IPS-20b (cell line): Measurements from ENCODE around the gene TUT1.
"Not testable (repeated sequence)": the region's sequence is repeated elsewhere in the genome, so short reads cannot be mapped to it uniquely, and the experiment has no call there.

Source experiments
- H3K27ac ChIP-seq: one replicate; pipeline ENCODE4 v1.5.1; 2013; ENCODE audit warnings: low read length
- H3K27me3 ChIP-seq: 2 replicates; pipeline ENCODE4 v1.6.1; 2013; ENCODE audit warnings: mild to moderate bottlenecking, low read length, inconsistent platforms; ENCODE audit not compliant: insufficient read depth
- H3K36me3 ChIP-seq: 2 replicates; pipeline ENCODE4 v1.6.1; 2013; ENCODE audit warnings: low read depth, mild to moderate bottlenecking, inconsistent platforms, low read length, moderate library complexity; ENCODE audit not compliant: insufficient read depth
- H3K4me1 ChIP-seq: 2 replicates; pipeline ENCODE4 v1.6.1; 2013; ENCODE audit warnings: mild to moderate bottlenecking, control low read depth, inconsistent platforms, low read length, moderate library complexity; ENCODE audit not compliant: insufficient read depth
- H3K4me3 ChIP-seq: 2 replicates; pipeline ENCODE4 v1.5.1; 2013; ENCODE audit warnings: mild to moderate bottlenecking, low read length, inconsistent platforms
- H3K9ac ChIP-seq: 2 replicates; pipeline ENCODE4 v1.6.1; 2013; ENCODE audit warnings: low read depth, mild to moderate bottlenecking, inconsistent platforms, low read length, moderate library complexity
- H3K9me3 ChIP-seq: 2 replicates; pipeline ENCODE4 v1.6.1; 2013; ENCODE audit warnings: mild to moderate bottlenecking, low read depth, low read length, inconsistent platforms; ENCODE audit not compliant: insufficient read depth

The TUT1 gene

DNA sequence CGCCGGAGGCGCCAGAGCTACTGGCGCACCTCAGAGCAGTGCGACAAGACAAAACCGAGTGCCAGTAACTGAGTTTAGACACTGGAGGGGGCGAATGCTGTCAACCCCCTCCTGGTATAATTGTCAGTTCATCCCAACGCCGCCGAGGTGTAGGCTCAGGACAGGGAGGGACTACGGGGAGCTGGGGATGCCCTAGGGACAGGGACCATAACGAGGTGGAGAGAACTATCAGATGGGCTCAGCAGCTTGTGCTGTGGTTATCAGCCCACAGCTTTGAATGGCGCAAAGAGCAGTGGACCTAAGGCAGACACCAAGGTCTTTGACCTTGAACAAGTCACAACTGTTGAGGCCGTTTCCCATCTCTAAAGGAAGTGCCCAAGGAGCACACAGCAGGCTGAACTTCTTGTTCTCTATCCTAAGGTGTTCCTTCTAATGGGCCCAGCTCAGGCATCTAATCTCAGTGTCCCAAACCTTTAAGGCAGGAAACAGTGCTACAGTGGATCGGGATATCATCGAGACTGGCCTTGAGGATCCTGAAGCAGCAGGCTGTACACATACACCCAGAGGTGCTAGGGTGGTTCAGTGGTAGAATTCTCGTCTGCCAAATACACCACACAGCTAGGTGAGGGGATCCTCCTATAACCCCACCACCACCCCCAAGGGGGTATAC is 958 bp upstream of the TUT1 start:
- no peaks in the 10 kb centered on the region for H3K9me3 ChIP-seq
- H3K36me3 ChIP-seq, result peaks cover 64% of the 10 kb centered on the region
- peak overlapping the region; percentile 89 for H3K9ac ChIP-seq
- H3K27me3 ChIP-seq, result no peaks in the 10 kb centered on the region
- peak overlapping the region; percentile 68 for H3K27ac ChIP-seq
- H3K4me1 ChIP-seq, result peaks cover 5% of the 10 kb centered on the region
- peak overlapping the region; percentile 79 for H3K4me3 ChIP-seq

DNA sequence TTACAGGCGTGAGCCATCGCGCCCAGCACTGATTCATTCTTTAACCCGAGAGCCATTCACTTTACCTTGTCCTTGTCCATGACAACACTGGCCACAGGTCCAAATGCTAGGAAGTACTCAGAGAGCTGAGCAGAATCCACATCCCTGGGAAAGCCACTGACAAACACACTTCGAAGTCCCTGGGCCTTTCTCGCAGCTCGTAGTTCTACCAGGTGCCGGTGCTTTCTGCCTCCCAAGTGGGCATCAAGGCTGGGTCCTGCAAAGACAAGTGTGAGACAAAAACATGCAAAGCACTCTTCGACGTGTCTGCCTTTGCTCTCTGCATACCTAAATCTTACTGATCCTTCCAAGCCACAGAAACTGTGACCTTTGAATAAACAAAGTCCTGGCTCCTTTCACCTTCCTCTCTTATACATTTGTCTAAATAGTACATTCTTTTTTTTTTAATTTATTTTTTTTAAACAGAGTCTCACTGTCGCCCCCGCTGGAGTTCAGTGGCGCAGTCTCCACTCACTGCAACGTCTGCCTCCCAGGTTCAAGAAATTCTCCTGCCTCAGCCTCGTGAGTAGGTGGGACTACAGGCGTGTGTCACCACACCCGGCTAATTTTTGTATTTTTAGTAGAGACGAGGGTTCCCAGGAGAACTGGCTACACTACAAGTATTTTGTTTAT is 2.2 kb downstream of the TUT1 start:
- H3K9ac ChIP-seq, result no peak overlapping the region
- no peaks in the 10 kb centered on the region for H3K27me3 ChIP-seq
- no peak overlapping the region for H3K27ac ChIP-seq
- H3K9me3 ChIP-seq, result no peaks in the 10 kb centered on the region
- H3K4me3 ChIP-seq, result no peak overlapping the region
- H3K4me1 ChIP-seq, result peaks cover 5% of the 10 kb centered on the region
- H3K36me3 ChIP-seq, result peaks cover 46% of the 10 kb centered on the region

DNA sequence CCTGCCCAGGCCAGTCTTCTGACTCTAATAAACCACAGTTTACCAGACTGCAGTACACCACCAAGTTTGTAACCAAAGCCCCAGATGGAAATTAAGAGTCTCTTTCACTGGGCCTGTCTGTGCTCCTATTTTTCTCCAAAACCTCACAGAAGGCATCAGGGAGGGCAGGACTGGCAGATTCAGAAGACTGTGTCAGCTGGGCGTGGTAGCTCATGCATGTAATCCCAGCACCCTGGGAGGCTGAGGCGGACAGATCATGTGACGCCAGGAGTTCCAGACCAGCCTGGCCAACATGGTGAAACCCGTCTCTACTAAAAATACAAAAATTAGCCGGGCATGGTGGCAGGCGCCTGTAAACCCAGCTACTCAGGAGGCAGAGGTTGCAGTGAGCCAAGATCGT is 6.0 kb downstream of the TUT1 start:
- H3K9ac ChIP-seq, H3K9me3 ChIP-seq, H3K4me1 ChIP-seq, H3K4me3 ChIP-seq, H3K27ac ChIP-seq, H3K27me3 ChIP-seq: not testable (repeated sequence)
- peaks cover 51% of the 10 kb centered on the region for H3K36me3 ChIP-seq

DNA sequence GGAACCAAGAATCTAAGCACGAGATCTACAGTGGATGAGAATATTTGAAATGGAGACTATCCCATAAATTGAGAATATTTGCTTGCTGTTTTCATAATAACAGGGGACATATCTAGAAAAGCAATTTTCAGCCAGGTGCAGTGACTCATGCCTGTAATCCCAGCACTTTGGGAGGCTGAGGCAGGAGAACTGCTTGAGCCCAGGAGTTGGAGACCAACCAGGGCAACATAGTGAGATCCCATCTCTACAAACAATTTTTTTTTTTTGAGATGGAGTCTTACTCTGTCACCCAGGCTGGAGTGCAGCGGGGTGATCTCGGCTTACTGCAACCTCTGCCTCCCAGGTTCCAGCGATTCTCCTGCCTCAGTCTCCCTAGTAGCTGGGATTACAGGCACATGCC is 9.6 kb downstream of the TUT1 start:
- not testable (repeated sequence) for H3K27me3 ChIP-seq, H3K9me3 ChIP-seq, H3K27ac ChIP-seq, H3K4me1 ChIP-seq, H3K9ac ChIP-seq, H3K4me3 ChIP-seq
- peaks cover 61% of the 10 kb centered on the region for H3K36me3 ChIP-seq

DNA sequence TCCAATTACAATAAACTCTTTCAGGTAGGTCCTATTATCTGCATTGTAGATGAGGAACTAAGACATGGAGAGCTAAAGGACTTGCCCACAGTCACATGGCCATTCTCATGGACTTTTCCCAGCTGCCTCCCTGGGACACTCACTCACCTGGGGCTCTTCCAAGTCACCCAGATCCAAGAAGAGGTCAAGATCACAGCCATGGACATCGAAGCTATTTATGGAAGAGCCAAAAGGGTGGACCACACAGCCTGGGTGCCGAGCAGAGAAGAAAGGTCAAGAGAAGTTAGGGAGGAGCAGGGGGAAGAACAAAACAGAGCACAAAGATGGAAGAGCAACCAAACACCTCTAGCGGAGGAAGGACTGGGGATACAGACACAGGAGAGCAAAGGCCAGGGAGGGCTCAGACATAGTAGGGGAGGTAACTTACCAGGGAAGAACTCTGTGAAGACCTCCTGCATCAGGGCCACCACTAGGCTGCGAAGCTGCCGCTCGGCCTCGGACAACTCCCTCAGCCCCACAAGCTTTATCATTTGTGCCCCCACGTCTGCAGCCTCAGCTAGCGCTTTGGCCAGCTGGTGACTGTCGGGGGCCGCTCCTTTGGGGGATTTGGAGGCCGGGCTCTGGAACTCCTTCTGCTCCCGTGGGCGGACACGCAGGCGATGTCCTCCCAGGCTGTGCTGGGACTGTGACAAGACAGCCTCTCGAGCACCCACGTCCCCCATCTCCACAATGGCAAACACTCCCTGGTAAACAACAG is 10.2 kb downstream of the TUT1 start:
- Histone ChIP-seq H3K4me1 (no peaks in the 10 kb centered on the region), H3K27me3 (no peaks in the 10 kb centered on the region), H3K36me3 (peaks cover 64% of the 10 kb centered on the region), H3K9me3 (no peaks in the 10 kb centered on the region), H3K9ac (no peak overlapping the region), H3K4me3 (no peak overlapping the region), H3K27ac (no peak overlapping the region)

DNA sequence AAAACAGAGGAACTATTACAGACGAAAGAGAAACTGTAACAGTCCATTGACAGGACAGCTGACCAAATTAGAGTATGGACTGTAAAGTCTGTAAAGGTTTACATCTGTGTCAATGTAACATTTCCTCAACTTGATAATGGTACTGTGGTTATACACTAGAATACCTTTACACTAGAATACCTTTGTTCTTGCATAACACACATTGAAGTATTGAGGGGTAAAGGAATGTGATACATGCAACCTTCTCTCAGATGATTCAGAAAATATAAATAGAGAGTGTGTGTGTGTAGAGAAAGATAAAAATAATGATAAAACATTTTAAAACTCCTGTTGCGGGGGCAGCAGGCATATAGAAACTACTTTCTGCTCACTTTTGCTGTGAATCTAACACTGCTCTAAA is 12.1 kb downstream of the TUT1 start:
- Histone ChIP-seq H3K27me3 (no peaks in the 10 kb centered on the region), H3K4me3 (no peak overlapping the region), H3K9ac (no peak overlapping the region), H3K27ac (no peak overlapping the region), H3K36me3 (peaks cover 61% of the 10 kb centered on the region), H3K9me3 (no peaks in the 10 kb centered on the region), H3K4me1 (peaks cover 4% of the 10 kb centered on the region; the same call in 1 of the 2 replicates)

DNA sequence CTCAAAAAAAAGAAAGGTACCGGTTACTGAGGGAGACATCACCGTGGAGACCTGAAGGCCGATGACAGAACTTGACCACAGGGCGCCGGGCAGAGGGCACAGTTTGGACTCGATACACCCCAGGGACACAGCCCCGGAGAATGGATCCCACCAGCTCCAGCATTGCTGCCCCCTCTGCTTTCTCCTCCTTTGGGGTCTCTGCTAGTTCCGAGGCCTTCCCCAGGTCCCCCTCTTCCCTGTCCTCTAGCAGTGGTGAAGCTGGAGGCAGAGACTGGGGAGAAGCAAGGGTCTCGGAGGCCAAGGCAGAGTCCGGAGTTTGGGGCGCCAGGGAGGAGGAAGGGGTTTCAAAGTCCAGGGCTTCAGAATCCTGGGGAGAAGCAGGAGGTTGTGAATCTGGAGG is 12.8 kb downstream of the TUT1 start:
- Histone ChIP-seq H3K9ac (no peak overlapping the region), H3K27me3 (no peaks in the 10 kb centered on the region), H3K4me3 (no peak overlapping the region), H3K27ac (no peak overlapping the region), H3K36me3 (peaks cover 57% of the 10 kb centered on the region), H3K4me1 (peaks cover 4% of the 10 kb centered on the region; the same call in 1 of the 2 replicates), H3K9me3 (no peaks in the 10 kb centered on the region)

DNA sequence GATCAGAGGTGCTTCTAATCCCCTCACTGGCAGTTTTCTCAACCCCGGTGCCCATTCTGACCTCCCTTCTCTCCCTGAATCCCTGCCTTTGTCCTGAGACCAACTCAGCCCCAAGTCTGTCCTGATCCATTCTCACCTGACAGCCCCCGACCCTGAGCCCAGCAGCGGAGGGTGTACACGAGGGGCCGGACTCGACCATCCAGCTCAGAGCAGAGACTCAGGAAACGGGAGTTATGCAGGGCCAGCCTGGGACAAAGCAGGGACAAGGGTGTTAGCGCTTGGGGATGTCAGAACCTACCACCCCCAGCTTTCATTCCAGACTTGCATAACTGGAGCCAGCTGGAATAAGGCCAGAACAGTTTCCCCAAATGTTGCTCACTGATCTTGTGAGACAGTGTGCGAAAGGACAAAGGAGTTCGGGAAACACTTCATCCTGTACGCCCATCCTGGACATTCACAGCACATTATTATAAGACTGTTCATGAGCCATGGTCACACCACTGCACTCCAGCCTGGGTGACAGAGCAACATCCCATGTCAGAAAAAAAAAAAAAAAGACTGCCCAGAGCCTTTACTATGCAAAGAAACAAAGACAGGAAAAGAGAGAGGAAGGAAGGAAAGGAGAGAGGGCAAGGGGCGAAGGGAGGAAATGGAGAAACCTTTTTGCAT is 14.1 kb downstream of the TUT1 start:
- H3K9me3 ChIP-seq, result no peaks in the 10 kb centered on the region
- H3K4me3 ChIP-seq, result no peak overlapping the region
- H3K4me1 ChIP-seq, result peaks cover 8% of the 10 kb centered on the region; the same call in 1 of the 2 replicates
- peaks cover 60% of the 10 kb centered on the region for H3K36me3 ChIP-seq
- H3K27me3 ChIP-seq, result no peaks in the 10 kb centered on the region
- H3K9ac ChIP-seq, result no peak overlapping the region
- no peak overlapping the region for H3K27ac ChIP-seq

DNA sequence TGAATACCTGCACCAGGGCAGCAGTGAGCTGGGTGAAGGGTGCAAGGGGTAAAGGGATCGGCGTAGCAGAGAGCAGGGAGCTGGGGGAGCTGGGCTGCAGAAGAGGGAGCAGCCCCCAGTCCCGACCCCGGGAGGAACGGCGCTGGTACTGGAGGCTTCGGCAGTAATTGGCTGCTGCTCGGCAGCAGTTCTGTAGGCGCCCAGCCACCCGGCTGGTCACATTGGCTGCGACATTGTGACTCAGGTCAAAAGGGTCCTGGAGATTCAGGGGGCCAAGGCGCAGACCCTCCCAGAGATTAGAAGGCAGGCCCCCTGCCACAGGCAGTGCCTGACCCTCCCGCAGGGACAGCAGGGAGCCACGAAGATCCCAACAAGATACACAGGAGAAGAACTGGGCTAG is 15.5 kb downstream of the TUT1 start:
- H3K27ac ChIP-seq, result no peak overlapping the region
- H3K9ac ChIP-seq, result no peak overlapping the region
- peaks cover 61% of the 10 kb centered on the region for H3K36me3 ChIP-seq

DNA sequence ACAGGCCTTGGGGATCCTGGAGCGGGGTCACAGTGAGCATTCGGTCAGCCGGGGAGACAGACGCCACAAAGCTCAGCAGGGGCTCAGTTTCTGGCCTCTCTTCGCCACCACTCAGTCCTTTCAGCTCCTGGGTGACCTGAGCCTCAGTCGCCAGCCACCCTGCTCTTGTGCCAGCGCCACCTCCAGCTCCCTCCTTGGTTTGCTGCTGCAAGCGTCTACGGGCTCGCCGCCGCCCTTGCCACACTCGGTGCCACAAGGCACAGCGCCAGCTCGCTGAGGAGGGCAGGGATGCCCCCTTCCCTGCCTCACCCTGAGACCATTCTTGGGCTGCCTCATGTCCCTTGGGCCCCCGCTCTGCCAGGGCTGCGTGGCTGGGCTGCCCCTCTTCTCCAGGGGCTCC is 16.2 kb downstream of the TUT1 start:
- peak overlapping the region; percentile 99; the same call in 1 of the 2 replicates for H3K4me3 ChIP-seq
- no peaks in the 10 kb centered on the region for H3K9me3 ChIP-seq
- no peak overlapping the region for H3K27ac ChIP-seq
- peaks cover 66% of the 10 kb centered on the region for H3K36me3 ChIP-seq
- peaks cover 15% of the 10 kb centered on the region; the same call in 1 of the 2 replicates for H3K4me1 ChIP-seq
- H3K27me3 ChIP-seq, result no peaks in the 10 kb centered on the region
- peak overlapping the region; percentile 97; the same call in 1 of the 2 replicates for H3K9ac ChIP-seq

More for the DNA sequence above, 15.5 kb downstream of the TUT1 start:
- no peaks in the 10 kb centered on the region for H3K9me3 ChIP-seq
- peaks cover 15% of the 10 kb centered on the region; the same call in 1 of the 2 replicates for H3K4me1 ChIP-seq
- no peak overlapping the region for H3K4me3 ChIP-seq
- H3K27me3 ChIP-seq, result no peaks in the 10 kb centered on the region

DNA sequence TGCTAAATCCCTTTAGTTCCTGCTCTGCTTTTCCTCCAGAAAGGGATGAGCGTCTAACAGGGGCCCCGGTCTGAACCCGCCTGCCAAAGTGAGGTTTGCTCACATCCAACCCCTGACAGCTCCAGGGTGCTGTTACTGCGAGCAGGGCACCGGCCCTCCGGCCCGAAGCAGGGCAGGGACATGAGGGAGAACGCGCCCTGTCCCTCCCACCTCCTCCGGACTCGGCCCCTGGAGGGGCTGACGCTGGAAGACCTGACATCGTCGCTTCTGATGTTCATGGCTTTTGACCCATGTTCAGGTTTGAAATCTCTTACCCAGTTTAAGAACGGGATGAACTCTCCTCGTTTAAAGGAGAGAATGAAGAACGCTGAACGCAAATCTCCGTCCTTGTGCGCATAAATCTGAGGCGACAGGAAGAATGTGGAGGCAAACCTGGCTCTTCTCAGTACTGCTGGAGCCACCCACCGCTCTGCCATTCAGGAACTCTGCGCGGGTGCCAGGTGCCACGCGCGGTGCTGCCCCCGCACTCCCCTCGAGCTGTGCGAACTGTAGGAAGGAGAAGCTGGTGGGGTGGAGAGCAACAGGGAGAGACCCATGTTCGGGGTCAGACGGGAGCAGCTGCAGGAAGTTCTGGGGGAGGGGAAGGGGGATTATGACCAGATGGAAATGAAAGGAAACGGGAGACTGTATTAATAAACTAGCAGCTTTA is 16.8 kb downstream of the TUT1 start:
- no peaks in the 10 kb centered on the region for H3K27me3 ChIP-seq
- peak overlapping the region; percentile 97 for H3K9ac ChIP-seq
- H3K36me3 ChIP-seq, result peaks cover 73% of the 10 kb centered on the region
- H3K9me3 ChIP-seq, result no peaks in the 10 kb centered on the region
- peak overlapping the region; percentile 40 for H3K27ac ChIP-seq
- peak overlapping the region; percentile 99 for H3K4me3 ChIP-seq
- H3K4me1 ChIP-seq, result peaks cover 15% of the 10 kb centered on the region; the same call in 1 of the 2 replicates
